Measurements from ENCODE around the gene KIF4A. TPM values are rescaled to one million over a fixed set of nuclear protein-coding genes. Genes with fewer than 3 reads are reported as not detected.
"Not testable (repeated sequence)": the region's sequence is repeated elsewhere in the genome, so short reads cannot be mapped to it uniquely, and the experiment has no call there.

Gene KIF4A
- total RNA-seq, 1 donor from 2014 or later = 3.7 TPM

DNA sequence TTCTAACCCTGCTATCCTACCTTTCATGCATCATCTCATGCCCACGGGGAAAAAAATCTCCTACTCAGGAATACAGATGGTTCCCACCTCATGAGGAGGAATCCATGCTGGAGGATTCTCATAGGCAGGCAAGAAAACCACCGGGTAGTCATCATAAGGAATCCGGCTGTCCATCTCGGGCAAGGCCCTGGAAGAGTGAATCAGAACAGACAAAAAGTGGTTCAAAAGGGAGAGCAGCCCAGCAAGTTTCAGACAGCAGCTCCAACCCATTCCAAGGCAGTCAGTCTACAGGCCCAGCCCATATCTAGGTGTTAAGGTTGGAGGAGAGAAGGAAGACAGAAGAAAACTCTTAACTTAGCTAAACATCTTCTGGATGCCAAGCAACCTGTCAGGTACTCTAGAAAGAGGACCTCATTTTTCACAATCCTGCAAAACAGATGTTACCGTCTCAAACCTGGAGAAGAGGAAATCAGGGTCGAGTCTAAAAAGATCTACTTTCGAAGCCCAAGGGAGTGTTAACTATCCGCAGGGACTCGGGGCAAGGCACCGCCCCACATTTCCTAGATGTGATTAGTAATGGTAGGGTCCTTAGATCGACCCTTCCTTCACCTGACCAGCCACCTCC, 624 bp upstream of the KIF4A start:
- H3K36me3 ChIP-seq (ENCODE audit: control insufficient read depth in 3 of 3, insufficient read depth in 3 of 3, low read length in 3 of 3) = peaks cover 3 to 14% (median 12%) of the 10 kb centered on the region in 3 donors
- peak overlapping the region; percentile 55 for H3K27ac ChIP-seq (ENCODE audit: low read depth, low read length)
- peaks cover 7 to 9% (median 9%) of the 10 kb centered on the region in 3 donors for H3K4me1 ChIP-seq (ENCODE audit: control insufficient read depth in 3 of 3, insufficient read depth in 3 of 3, low read length in 3 of 3)
- H3K27me3 ChIP-seq (ENCODE audit: control insufficient read depth in 3 of 3, insufficient read depth in 3 of 3, low read length in 3 of 3) = no peaks in the 10 kb centered on the region
- H3K9me3 ChIP-seq (ENCODE audit: control insufficient read depth in 3 of 3, low read length in 3 of 3) = no peaks in the 10 kb centered on the region
- H3K4me3 ChIP-seq (ENCODE audit: low read length in 3 of 3) = peak overlapping the region; percentile 58 to 84 (median 83)
- H3K9ac ChIP-seq (ENCODE audit: low read depth in 1 of 3, low read length in 3 of 3) = peak overlapping the region; percentile 66 to 80 (median 72)

DNA sequence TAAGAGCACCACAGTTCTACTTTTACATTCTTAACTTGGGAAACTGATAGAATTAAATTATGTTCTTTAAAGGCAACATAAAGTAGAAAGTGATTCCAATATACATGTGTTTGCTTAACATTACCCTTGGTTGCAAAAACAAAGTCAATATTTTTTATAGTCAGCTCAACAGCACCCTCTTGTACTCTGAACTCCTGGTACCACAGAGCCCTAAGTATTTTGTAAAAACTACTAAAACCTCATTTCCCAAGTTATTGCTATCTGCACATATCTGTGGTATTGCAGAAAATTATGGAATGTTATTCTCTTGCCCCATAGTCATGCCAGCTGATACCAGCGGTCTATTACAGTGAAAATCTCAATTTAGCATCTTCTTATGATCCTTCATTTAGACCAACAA, 2.9 kb downstream of the KIF4A start:
- H3K4me1 ChIP-seq (ENCODE audit: control insufficient read depth in 3 of 3, insufficient read depth in 3 of 3, low read length in 3 of 3) = peaks cover 7 to 9% (median 9%) of the 10 kb centered on the region in 3 donors
- H3K36me3 ChIP-seq (ENCODE audit: control insufficient read depth in 3 of 3, insufficient read depth in 3 of 3, low read length in 3 of 3) = peaks cover 0 to 2% (median 0%) of the 10 kb centered on the region in 3 donors
- H3K9me3 ChIP-seq (ENCODE audit: control insufficient read depth in 3 of 3, low read length in 3 of 3) = no peaks in the 10 kb centered on the region
- no peak overlapping the region for H3K9ac ChIP-seq (ENCODE audit: low read depth in 1 of 3, low read length in 3 of 3)
- H3K4me3 ChIP-seq (ENCODE audit: low read length in 3 of 3) = no peak overlapping the region
- no peak overlapping the region for H3K27ac ChIP-seq (ENCODE audit: low read depth, low read length)
- no peaks in the 10 kb centered on the region for H3K27me3 ChIP-seq (ENCODE audit: control insufficient read depth in 3 of 3, insufficient read depth in 3 of 3, low read length in 3 of 3)

DNA sequence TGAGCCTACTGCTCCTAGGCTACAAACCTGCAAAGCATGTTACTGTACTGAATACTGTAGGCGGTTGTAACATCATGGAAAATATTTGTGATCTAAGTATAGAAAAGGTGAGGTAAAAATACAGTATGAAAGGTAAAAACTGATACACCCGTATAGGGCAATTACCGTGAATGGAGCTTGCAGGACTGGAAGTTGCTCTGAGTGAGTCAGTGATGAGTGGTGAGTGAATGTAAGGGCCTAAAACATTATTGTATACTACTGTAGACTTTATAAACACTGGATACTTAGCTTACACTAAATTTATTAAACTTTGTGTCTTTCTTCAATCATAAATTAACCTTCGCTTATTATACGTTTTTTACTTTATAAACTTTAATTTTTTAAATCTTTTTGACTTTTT, 3.7 kb downstream of the KIF4A start:
- no peak overlapping the region for H3K9ac ChIP-seq (ENCODE audit: low read depth in 1 of 3, low read length in 3 of 3)
- no peaks in the 10 kb centered on the region for H3K9me3 ChIP-seq (ENCODE audit: control insufficient read depth in 3 of 3, low read length in 3 of 3)
- H3K27ac ChIP-seq (ENCODE audit: low read depth, low read length) = no peak overlapping the region
- H3K27me3 ChIP-seq (ENCODE audit: control insufficient read depth in 3 of 3, insufficient read depth in 3 of 3, low read length in 3 of 3) = no peaks in the 10 kb centered on the region
- H3K36me3 ChIP-seq (ENCODE audit: control insufficient read depth in 3 of 3, insufficient read depth in 3 of 3, low read length in 3 of 3) = no peaks in the 10 kb centered on the region
- no peak overlapping the region for H3K4me3 ChIP-seq (ENCODE audit: low read length in 3 of 3)
- H3K4me1 ChIP-seq (ENCODE audit: control insufficient read depth in 3 of 3, insufficient read depth in 3 of 3, low read length in 3 of 3) = peaks cover 7 to 9% (median 9%) of the 10 kb centered on the region in 3 donors

DNA sequence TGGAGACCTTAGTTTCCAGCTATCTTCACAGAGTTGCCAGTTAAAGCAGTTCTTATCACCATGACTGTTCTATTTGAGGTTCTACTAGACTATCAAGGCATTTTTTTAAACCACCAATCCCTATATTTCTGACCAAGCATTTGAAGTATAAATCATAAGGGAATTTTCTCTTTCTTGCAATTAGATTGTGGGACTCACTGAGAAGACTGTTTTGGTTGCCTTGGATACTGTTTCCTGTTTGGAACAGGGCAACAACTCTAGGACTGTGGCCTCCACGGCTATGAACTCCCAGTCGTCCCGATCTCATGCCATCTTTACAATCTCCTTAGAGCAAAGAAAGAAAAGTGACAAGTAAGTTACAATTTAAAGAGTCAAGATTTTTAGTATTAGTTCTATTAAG, 11.8 kb downstream of the KIF4A start:
- no peaks in the 10 kb centered on the region for H3K4me1 ChIP-seq (ENCODE audit: control insufficient read depth in 3 of 3, insufficient read depth in 3 of 3, low read length in 3 of 3)
- no peaks in the 10 kb centered on the region for H3K27me3 ChIP-seq (ENCODE audit: control insufficient read depth in 3 of 3, insufficient read depth in 3 of 3, low read length in 3 of 3)
- no peak overlapping the region for H3K27ac ChIP-seq (ENCODE audit: low read depth, low read length)
- no peaks in the 10 kb centered on the region for H3K9me3 ChIP-seq (ENCODE audit: control insufficient read depth in 3 of 3, low read length in 3 of 3)
- no peaks in the 10 kb centered on the region for H3K36me3 ChIP-seq (ENCODE audit: control insufficient read depth in 3 of 3, insufficient read depth in 3 of 3, low read length in 3 of 3)
- H3K9ac ChIP-seq (ENCODE audit: low read depth in 1 of 3, low read length in 3 of 3) = no peak overlapping the region
- no peak overlapping the region for H3K4me3 ChIP-seq (ENCODE audit: low read length in 3 of 3)

DNA sequence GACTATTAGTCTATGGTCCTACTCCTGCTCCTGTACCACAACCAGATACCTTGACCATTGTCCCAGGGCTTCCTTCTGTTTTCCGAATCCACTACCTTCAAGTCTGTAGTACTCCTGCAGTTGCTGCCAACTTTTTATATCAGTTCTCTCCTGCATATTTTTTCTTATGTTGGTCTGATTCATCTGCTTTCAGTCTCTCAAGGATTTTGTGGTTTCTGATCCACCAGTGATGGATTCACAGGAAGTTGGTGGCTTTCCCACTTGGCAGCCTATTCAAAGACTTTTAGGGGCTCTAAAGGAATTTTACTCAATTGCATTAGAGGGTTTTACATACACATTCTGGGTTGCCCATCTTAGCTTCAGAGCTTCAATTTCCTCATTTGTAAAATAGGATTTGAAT, 23.6 kb downstream of the KIF4A start:
- Histone ChIP-seq H3K27me3 (ENCODE audit: control insufficient read depth in 3 of 3, insufficient read depth in 3 of 3, low read length in 3 of 3) (no peaks in the 10 kb centered on the region), H3K4me3 (ENCODE audit: low read length in 3 of 3) (no peak overlapping the region), H3K4me1 (ENCODE audit: control insufficient read depth in 3 of 3, insufficient read depth in 3 of 3, low read length in 3 of 3) (no peaks in the 10 kb centered on the region), H3K27ac (ENCODE audit: low read depth, low read length) (no peak overlapping the region), H3K9ac (ENCODE audit: low read depth in 1 of 3, low read length in 3 of 3) (no peak overlapping the region), H3K36me3 (ENCODE audit: control insufficient read depth in 3 of 3, insufficient read depth in 3 of 3, low read length in 3 of 3) (no peaks in the 10 kb centered on the region), H3K9me3 (ENCODE audit: control insufficient read depth in 3 of 3, low read length in 3 of 3) (no peaks in the 10 kb centered on the region)

DNA sequence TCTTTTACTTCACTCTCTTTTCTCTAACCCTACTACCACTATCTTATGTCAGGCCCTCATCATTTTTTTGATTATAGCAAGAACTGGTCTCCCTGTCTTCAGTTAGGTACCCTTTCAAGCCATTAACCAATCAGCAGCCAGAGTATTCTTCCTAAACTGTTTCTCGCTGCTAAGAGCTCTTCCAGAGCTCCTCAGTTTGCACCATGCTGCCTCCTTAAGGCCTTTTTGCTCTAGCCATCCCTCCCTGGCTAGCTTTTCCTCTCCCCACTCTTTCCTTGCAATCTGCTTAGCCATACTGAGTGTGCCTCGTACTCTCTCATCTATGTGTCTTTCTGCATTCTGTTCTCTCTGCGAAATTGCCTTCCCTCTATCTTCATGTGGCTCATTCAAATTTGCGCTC, 32.9 kb downstream of the KIF4A start:
- H3K9me3 ChIP-seq (ENCODE audit: control insufficient read depth in 3 of 3, low read length in 3 of 3) = no peaks in the 10 kb centered on the region
- no peak overlapping the region for H3K27ac ChIP-seq (ENCODE audit: low read depth, low read length)
- no peaks in the 10 kb centered on the region for H3K27me3 ChIP-seq (ENCODE audit: control insufficient read depth in 3 of 3, insufficient read depth in 3 of 3, low read length in 3 of 3)
- no peak overlapping the region for H3K9ac ChIP-seq (ENCODE audit: low read depth in 1 of 3, low read length in 3 of 3)
- H3K36me3 ChIP-seq (ENCODE audit: control insufficient read depth in 3 of 3, insufficient read depth in 3 of 3, low read length in 3 of 3) = no peaks in the 10 kb centered on the region
- no peaks in the 10 kb centered on the region for H3K4me1 ChIP-seq (ENCODE audit: control insufficient read depth in 3 of 3, insufficient read depth in 3 of 3, low read length in 3 of 3)
- no peak overlapping the region for H3K4me3 ChIP-seq (ENCODE audit: low read length in 3 of 3)

DNA sequence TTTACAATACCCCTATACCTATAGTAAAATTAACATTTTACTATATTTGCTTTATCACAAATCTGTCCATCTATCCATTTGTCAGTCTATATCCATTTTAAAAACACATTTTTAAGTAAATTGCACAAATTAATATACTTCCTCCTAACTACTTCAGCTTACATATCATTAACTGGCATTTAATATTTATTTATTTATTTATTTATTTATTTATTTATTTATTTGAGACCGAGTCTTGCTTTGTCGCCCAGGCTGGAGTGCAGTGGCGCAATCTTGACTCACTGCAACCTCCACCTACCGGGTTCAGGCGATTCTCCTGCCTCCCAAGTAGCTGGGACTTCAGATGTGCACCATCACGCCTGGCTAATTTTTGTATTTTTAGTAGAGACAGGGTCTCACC, 33.7 kb downstream of the KIF4A start:
- H3K4me3 ChIP-seq (ENCODE audit: low read length in 3 of 3); H3K27ac ChIP-seq (ENCODE audit: low read depth, low read length); H3K36me3 ChIP-seq (ENCODE audit: control insufficient read depth in 3 of 3, insufficient read depth in 3 of 3, low read length in 3 of 3); H3K27me3 ChIP-seq (ENCODE audit: control insufficient read depth in 3 of 3, insufficient read depth in 3 of 3, low read length in 3 of 3); H3K4me1 ChIP-seq (ENCODE audit: control insufficient read depth in 3 of 3, insufficient read depth in 3 of 3, low read length in 3 of 3); H3K9me3 ChIP-seq (ENCODE audit: control insufficient read depth in 3 of 3, low read length in 3 of 3); H3K9ac ChIP-seq (ENCODE audit: low read depth in 1 of 3, low read length in 3 of 3): not testable (repeated sequence)

DNA sequence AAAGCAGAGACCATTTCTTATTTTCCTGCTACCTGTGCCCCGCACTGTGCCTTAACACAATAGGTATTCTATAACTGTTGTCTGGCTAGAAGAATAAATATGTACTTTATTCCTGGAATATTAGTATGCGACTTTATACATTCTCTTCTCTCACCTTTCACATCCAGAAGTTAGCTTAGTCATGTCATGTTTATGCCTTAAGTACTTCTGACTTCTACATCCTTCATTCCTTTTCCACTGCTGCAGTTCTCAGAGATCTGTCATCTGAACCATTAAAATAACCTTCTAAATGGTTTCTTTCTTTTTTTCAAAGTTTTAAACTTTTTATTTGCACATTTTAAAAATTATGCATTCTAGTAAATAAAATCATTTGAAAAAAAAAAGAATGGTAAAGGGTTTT, 34.4 kb downstream of the KIF4A start:
- Histone ChIP-seq H3K4me1 (ENCODE audit: control insufficient read depth in 3 of 3, insufficient read depth in 3 of 3, low read length in 3 of 3) (no peaks in the 10 kb centered on the region), H3K9ac (ENCODE audit: low read depth in 1 of 3, low read length in 3 of 3) (no peak overlapping the region), H3K4me3 (ENCODE audit: low read length in 3 of 3) (no peak overlapping the region), H3K9me3 (ENCODE audit: control insufficient read depth in 3 of 3, low read length in 3 of 3) (no peaks in the 10 kb centered on the region), H3K36me3 (ENCODE audit: control insufficient read depth in 3 of 3, insufficient read depth in 3 of 3, low read length in 3 of 3) (no peaks in the 10 kb centered on the region), H3K27me3 (ENCODE audit: control insufficient read depth in 3 of 3, insufficient read depth in 3 of 3, low read length in 3 of 3) (no peaks in the 10 kb centered on the region), H3K27ac (ENCODE audit: low read depth, low read length) (no peak overlapping the region)

DNA sequence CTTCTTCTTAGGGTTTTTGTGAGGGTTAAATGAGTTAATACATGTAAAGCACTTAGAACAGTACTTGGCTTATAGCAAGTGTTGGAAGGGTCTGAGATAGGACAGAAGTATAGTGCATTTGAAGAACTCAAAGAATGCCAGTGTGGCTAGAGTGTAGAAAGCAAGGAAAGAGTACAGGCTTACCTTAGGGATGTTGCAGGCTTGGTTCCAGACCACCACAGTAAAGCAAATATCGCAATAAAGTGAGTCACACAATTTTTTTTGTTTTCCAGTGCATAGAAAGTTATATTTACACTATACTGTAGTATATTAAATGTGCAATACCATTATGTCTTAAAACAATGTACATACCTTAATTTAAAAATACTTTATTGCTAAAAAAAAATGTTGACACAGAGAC, 41.3 kb downstream of the KIF4A start:
- Histone ChIP-seq H3K27ac (ENCODE audit: low read depth, low read length) (no peak overlapping the region), H3K4me1 (ENCODE audit: control insufficient read depth in 3 of 3, insufficient read depth in 3 of 3, low read length in 3 of 3) (no peaks in the 10 kb centered on the region), H3K9ac (ENCODE audit: low read depth in 1 of 3, low read length in 3 of 3) (no peak overlapping the region), H3K9me3 (ENCODE audit: control insufficient read depth in 3 of 3, low read length in 3 of 3) (no peaks in the 10 kb centered on the region), H3K4me3 (ENCODE audit: low read length in 3 of 3) (no peak overlapping the region), H3K36me3 (ENCODE audit: control insufficient read depth in 3 of 3, insufficient read depth in 3 of 3, low read length in 3 of 3) (no peaks in the 10 kb centered on the region), H3K27me3 (ENCODE audit: control insufficient read depth in 3 of 3, insufficient read depth in 3 of 3, low read length in 3 of 3) (no peaks in the 10 kb centered on the region)

DNA sequence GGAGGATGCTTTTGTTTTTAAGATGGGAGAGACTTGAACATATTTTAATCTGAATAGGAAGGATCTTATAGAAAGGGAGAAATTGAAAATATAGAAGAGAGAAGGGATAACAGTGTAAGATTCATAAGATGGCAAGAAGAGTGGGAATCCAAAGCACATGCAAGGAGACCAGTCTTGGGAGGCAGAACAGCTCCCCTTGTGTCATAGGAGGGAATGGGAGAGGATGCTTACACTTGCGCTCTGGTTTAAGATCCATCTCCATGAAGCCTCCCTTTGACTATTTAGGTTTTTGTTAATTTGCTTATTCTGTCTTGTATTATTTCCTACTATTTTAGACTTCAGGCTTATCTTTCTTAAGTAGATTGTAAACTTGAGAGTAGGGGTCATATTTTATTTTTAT, 42.7 kb downstream of the KIF4A start:
- Histone ChIP-seq H3K36me3 (ENCODE audit: control insufficient read depth in 3 of 3, insufficient read depth in 3 of 3, low read length in 3 of 3) (no peaks in the 10 kb centered on the region), H3K9me3 (ENCODE audit: control insufficient read depth in 3 of 3, low read length in 3 of 3) (no peaks in the 10 kb centered on the region), H3K27ac (ENCODE audit: low read depth, low read length) (no peak overlapping the region), H3K9ac (ENCODE audit: low read depth in 1 of 3, low read length in 3 of 3) (no peak overlapping the region), H3K4me3 (ENCODE audit: low read length in 3 of 3) (no peak overlapping the region), H3K4me1 (ENCODE audit: control insufficient read depth in 3 of 3, insufficient read depth in 3 of 3, low read length in 3 of 3) (no peaks in the 10 kb centered on the region), H3K27me3 (ENCODE audit: control insufficient read depth in 3 of 3, insufficient read depth in 3 of 3, low read length in 3 of 3) (peaks cover 0 to 2% (median 0%) of the 10 kb centered on the region in 3 donors)

Data from skeletal muscle tissue (tissue), 4 donors.